OCI-LY7 (cell line): ENCODE data around the gene PRH2. TPM values are rescaled to one million over a fixed set of nuclear protein-coding genes. Genes with fewer than 3 reads are reported as not detected.

Source experiments
- total RNA-seq, 2 experiments: library from RNA; depleted of rRNA in 1 of 2; stranded (reverse); fragments of >200 nt in 1 of 2; shearing (Covaris generic) in 1 of 2; gene quantifications; 2 replicates each; pipeline ENCODE4 v1.2.3, GENCODE V29; 2014 to 2022

The PRH2 gene
- total RNA-seq, 2 experiments from 2014 or later = not detected

Other genes with a start within 250 kb of the PRH2 start
- gene YBX3, start 205.9 kb upstream of the PRH2 start, total RNA-seq (2014; rRNA removed; shearing (Covaris generic)) = 70.7 and 97.5 TPM in 2 replicates
- 220 and 223 TPM in 2 replicates for gene YBX3, start 205.9 kb upstream of the PRH2 start, total RNA-seq (2022)
- gene TAS2R7, start 126.6 kb upstream of the PRH2 start, total RNA-seq (2014; rRNA removed; shearing (Covaris generic)) = not detected in 2 replicates
- gene TAS2R7, start 126.6 kb upstream of the PRH2 start, total RNA-seq (2022) = not detected in 2 replicates
- gene TAS2R8, start 122.0 kb upstream of the PRH2 start, total RNA-seq (2014; rRNA removed; shearing (Covaris generic)) = not detected in 2 replicates
- not detected in 2 replicates for gene TAS2R8, start 122.0 kb upstream of the PRH2 start, total RNA-seq (2022)
- gene TAS2R9, start 119.1 kb upstream of the PRH2 start, total RNA-seq (2014; rRNA removed; shearing (Covaris generic)) = not detected in 2 replicates
- not detected in 2 replicates for gene TAS2R9, start 119.1 kb upstream of the PRH2 start, total RNA-seq (2022)
- gene TAS2R10, start 102.9 kb upstream of the PRH2 start, total RNA-seq (2014; rRNA removed; shearing (Covaris generic)) = 0.50 TPM in 1 of 2 replicates, not detected in the other
- gene TAS2R10, start 102.9 kb upstream of the PRH2 start, total RNA-seq (2022) = not detected in 2 replicates
- 1.4 and 1.5 TPM in 2 replicates for gene PRR4, start 79.8 kb upstream of the PRH2 start, total RNA-seq (2014; rRNA removed; shearing (Covaris generic))
- 1.3 TPM in 1 of 2 replicates, not detected in the other for gene PRR4, start 79.8 kb upstream of the PRH2 start, total RNA-seq (2022)
- 26.8 and 41.4 TPM in 2 replicates for gene PRH1, start 45.0 kb upstream of the PRH2 start, total RNA-seq (2014; rRNA removed; shearing (Covaris generic))
- gene PRH1, start 45.0 kb upstream of the PRH2 start, total RNA-seq (2022) = 22.6 and 30.4 TPM in 2 replicates
- gene TAS2R13, start 19.7 kb upstream of the PRH2 start, total RNA-seq (2014; rRNA removed; shearing (Covaris generic)) = 0.92 and 1.3 TPM in 2 replicates
- 0.81 and 1.2 TPM in 2 replicates for gene TAS2R13, start 19.7 kb upstream of the PRH2 start, total RNA-seq (2022)
- gene TAS2R14, start 10.0 kb downstream of the PRH2 start, total RNA-seq (2014; rRNA removed; shearing (Covaris generic)) = 2.9 and 4.5 TPM in 2 replicates
- gene TAS2R14, start 10.0 kb downstream of the PRH2 start, total RNA-seq (2022) = 2.4 and 2.8 TPM in 2 replicates
- gene TAS2R50, start 57.7 kb downstream of the PRH2 start, total RNA-seq (2014; rRNA removed; shearing (Covaris generic)) = 1.4 and 1.6 TPM in 2 replicates
- 0.76 and 1.4 TPM in 2 replicates for gene TAS2R50, start 57.7 kb downstream of the PRH2 start, total RNA-seq (2022)
- gene TAS2R20, start 69.1 kb downstream of the PRH2 start, total RNA-seq (2014; rRNA removed; shearing (Covaris generic)) = 2.1 and 4.6 TPM in 2 replicates
- gene TAS2R20, start 69.1 kb downstream of the PRH2 start, total RNA-seq (2022) = 1.9 and 2.3 TPM in 2 replicates
- 2.0 and 3.2 TPM in 2 replicates for gene TAS2R19, start 93.4 kb downstream of the PRH2 start, total RNA-seq (2014; rRNA removed; shearing (Covaris generic))
- gene TAS2R19, start 93.4 kb downstream of the PRH2 start, total RNA-seq (2022) = 2.9 and 3.4 TPM in 2 replicates
- 1.3 and 2.2 TPM in 2 replicates for gene TAS2R31, start 102.2 kb downstream of the PRH2 start, total RNA-seq (2014; rRNA removed; shearing (Covaris generic))
- gene TAS2R31, start 102.2 kb downstream of the PRH2 start, total RNA-seq (2022) = 3.5 and 4.3 TPM in 2 replicates
- gene TAS2R46, start 133.1 kb downstream of the PRH2 start, total RNA-seq (2014; rRNA removed; shearing (Covaris generic)) = 1.3 TPM in 1 of 2 replicates, not detected in the other
- 1.4 and 1.6 TPM in 2 replicates for gene TAS2R46, start 133.1 kb downstream of the PRH2 start, total RNA-seq (2022)
- gene TAS2R43, start 163.1 kb downstream of the PRH2 start, total RNA-seq (2014; rRNA removed; shearing (Covaris generic)) = 3.1 and 4.7 TPM in 2 replicates
- 3.0 and 3.1 TPM in 2 replicates for gene TAS2R43, start 163.1 kb downstream of the PRH2 start, total RNA-seq (2022)
- 4.1 and 5.4 TPM in 2 replicates for gene TAS2R30, start 205.4 kb downstream of the PRH2 start, total RNA-seq (2014; rRNA removed; shearing (Covaris generic))
- gene TAS2R30, start 205.4 kb downstream of the PRH2 start, total RNA-seq (2022) = 6.0 and 6.5 TPM in 2 replicates
- gene SMIM10L1, start 242.0 kb downstream of the PRH2 start, total RNA-seq (2014; rRNA removed; shearing (Covaris generic)) = 5.8 and 8.4 TPM in 2 replicates
- 6.9 and 7.8 TPM in 2 replicates for gene SMIM10L1, start 242.0 kb downstream of the PRH2 start, total RNA-seq (2022)